ENCODE results near the gene UBE2O.

DNA sequence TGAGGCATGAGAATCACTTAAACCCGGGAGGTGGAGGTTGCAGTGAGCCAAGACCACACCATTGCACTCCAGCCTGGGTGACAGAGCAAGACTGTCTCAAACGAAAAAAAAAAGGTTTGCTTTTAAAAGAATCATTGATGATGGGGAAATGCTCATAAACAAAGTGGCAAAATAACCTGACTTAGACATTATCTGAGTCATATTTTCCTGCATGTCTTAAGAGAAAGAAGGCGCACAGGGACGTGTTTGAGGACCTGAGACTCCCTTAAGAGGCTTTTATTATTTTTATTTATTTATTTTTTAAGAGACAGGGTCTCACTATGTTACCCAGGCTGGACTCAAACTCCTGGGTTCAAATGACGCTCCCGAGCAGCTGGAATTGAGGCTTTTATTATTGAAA lies 93.6 kb downstream of the UBE2O start:
- TF ChIP-seq CTCF (IDR thresholded peaks at IDR 0.05), result no peak
- TF ChIP-seq TCF12 (IDR thresholded peaks at IDR 0.05), result no peak
- TF ChIP-seq SMC3 (IDR thresholded peaks at IDR 0.05; ENCODE audit: low read depth, low read length), result no peak
- TF ChIP-seq NRF1 (IDR thresholded peaks at IDR 0.05; ENCODE audit: low read depth, low read length), result no peak
- TF ChIP-seq TEAD4 (IDR thresholded peaks at IDR 0.05; ENCODE audit: borderline replicate concordance, insufficient read depth), result no peak
- no peak for TF ChIP-seq MEF2A (IDR thresholded peaks at IDR 0.05; ENCODE audit: borderline replicate concordance, low read depth)
- TF ChIP-seq RCOR1 (IDR thresholded peaks at IDR 0.05; ENCODE audit: low read length), result no peak
- TF ChIP-seq PBX3 (IDR thresholded peaks at IDR 0.05), result no peak
- TF ChIP-seq EP300 (IDR thresholded peaks at IDR 0.05; ENCODE audit: borderline replicate concordance in 1 of 2, low read depth in 1 of 2, low read length in 1 of 2), result no peak
- no peak for TF ChIP-seq CHD2 (IDR thresholded peaks at IDR 0.05; ENCODE audit: low read length, partially characterized antibody)
- no peak for TF ChIP-seq RFX5 (IDR thresholded peaks at IDR 0.05; ENCODE audit: low read length)
- no peak for TF ChIP-seq JUND (IDR thresholded peaks at IDR 0.05)
- no peak for TF ChIP-seq SIN3A (IDR thresholded peaks at IDR 0.05; ENCODE audit: borderline replicate concordance, low read depth, low read length)

Data from SK-N-SH (cell line).